ENCODE results near the gene NSUN7.

The NSUN7 gene

GRCh38 chr4:40718586-40718985 lies 31.2 kb upstream of the NSUN7 start:
- peak overlapping the region; percentile 64 for H3K27ac ChIP-seq
- TF ChIP-seq CTCF (conservative IDR thresholded peaks at IDR 0.05), result no peak

- H3K27ac ChIP-seq, result peak overlapping the region; percentile 64
- peak; percentile 93 for TF ChIP-seq CTCF (conservative IDR thresholded peaks at IDR 0.05)
Observed at GRCh38 chr4:40719008-40719623, 30.6 kb upstream of the NSUN7 start.

DNA sequence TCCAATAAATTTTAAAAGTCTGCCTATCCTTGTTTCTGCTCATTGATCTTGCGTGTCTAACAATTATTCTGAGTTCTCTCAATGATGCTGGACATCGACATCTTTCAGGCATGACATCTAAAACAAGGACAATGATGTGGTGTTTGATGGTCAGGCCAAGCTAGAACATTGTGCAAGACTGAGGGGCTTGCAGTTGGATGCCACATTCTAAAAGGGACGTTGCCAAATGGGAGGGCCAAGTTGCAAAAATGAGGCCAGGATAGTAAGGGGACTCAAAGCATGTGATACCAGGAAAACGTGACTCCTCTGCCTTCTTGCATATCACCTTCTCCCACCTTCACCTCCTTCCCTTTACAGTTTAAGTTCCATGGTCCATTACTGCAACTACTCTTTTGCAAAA lies 29.4 kb upstream of the NSUN7 start:
- TF ChIP-seq CTCF (conservative IDR thresholded peaks at IDR 0.05), result no peak
- H3K27ac ChIP-seq, result no peak overlapping the region

DNA sequence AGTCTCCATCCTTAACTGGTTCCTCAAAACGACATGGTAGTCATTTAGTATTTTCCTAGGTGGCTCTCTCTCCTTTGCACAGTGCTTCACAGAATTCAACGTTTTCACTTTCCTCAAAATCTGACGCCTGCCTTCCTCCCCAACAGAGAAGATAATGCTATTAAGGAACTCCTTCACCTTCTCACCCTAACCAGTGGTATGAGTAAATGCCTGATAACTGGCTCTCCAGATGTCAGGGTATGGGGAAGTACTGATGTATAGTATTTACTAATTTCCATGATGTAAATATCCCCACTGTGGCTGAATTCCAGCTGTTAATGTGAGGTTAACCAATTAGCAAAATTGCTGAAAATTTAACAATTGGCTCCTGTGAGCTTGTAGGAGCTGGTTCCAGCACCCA lies 28.8 kb upstream of the NSUN7 start:
- no peak overlapping the region for H3K27ac ChIP-seq
- TF ChIP-seq CTCF (conservative IDR thresholded peaks at IDR 0.05), result no peak

DNA sequence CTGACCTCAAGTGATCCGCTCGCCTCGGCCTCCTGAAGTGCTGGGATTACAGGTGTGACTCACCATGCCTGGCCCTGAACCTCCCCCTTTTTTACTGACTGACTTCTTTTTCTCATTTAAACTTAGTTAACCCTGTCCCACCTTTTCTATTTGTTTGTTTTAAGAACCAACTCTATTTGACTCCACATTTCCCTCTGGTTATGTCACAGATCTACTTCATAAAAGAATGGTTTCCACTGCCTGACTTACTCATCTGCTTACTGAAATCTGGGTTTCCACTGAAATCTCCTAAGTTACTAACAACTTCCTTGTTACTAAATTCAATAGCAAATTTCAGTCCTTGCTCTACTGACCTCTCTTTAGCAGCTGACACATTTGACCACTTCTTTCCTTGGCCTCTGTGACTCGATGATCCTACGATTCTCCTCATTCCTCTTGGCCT lies 28.0 kb upstream of the NSUN7 start:
- TF ChIP-seq CTCF (conservative IDR thresholded peaks at IDR 0.05), result no peak
- no peak overlapping the region for H3K27ac ChIP-seq

GRCh38 chr4:40722576-40723161 lies 27.1 kb upstream of the NSUN7 start:
- no peak for TF ChIP-seq CTCF (conservative IDR thresholded peaks at IDR 0.05)
- no peak overlapping the region; the same call in 1 of the 2 replicates for H3K27ac ChIP-seq

DNA sequence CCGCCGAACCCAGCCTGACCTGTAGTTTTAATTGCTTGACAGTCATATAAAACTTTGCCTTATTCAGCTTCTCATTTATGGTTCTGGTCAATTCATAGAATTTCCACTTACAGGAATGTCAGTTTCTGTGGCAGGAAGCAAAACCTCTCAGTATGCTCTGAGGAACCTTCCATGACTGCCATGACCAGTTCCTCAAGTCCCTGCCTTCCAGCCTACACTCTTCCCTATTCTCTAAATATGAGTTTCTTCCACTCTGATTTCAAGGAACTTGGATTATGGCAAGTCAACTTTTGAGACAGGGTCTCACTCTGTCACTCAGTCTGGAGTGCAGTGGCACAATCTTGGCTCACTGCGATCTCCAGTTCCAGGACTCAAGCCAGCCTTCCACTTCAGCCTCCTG lies 26.0 kb upstream of the NSUN7 start:
- no peak overlapping the region for H3K27ac ChIP-seq
- no peak for TF ChIP-seq CTCF (conservative IDR thresholded peaks at IDR 0.05)

Data from VCaP (cell line).